ENCODE data around the gene ZBTB37.

The ZBTB37 gene

GRCh38 chr1:173884701-173885100 lies 16.5 kb downstream of the ZBTB37 start:
- H3K79me2 ChIP-seq (ENCODE audit: insufficient read depth, low read depth) = no peaks in the 10 kb centered on the region
- H3K9ac ChIP-seq = no peak overlapping the region
- H2AFZ ChIP-seq (ENCODE audit: low read depth) = no peak overlapping the region
- H3K4me1 ChIP-seq (ENCODE audit: low read depth, poor library complexity, severe bottlenecking) = no peaks in the 10 kb centered on the region
- no peaks in the 10 kb centered on the region for H3K36me3 ChIP-seq (ENCODE audit: insufficient read depth)
- H3K27ac ChIP-seq = no peak overlapping the region
- no peaks in the 10 kb centered on the region for H3K27me3 ChIP-seq (ENCODE audit: insufficient read depth, low read depth)
- no peaks in the 10 kb centered on the region for H4K20me1 ChIP-seq (ENCODE audit: insufficient read depth)
- no peak overlapping the region for H3K4me2 ChIP-seq
- no peak overlapping the region for H3K4me3 ChIP-seq (IDR thresholded peaks at IDR 0.05; ENCODE audit: insufficient read depth, low read depth, low read length)
- no peak for TF ChIP-seq CTCF (conservative IDR thresholded peaks at IDR 0.05; ENCODE audit: low read depth, low read length)

DNA sequence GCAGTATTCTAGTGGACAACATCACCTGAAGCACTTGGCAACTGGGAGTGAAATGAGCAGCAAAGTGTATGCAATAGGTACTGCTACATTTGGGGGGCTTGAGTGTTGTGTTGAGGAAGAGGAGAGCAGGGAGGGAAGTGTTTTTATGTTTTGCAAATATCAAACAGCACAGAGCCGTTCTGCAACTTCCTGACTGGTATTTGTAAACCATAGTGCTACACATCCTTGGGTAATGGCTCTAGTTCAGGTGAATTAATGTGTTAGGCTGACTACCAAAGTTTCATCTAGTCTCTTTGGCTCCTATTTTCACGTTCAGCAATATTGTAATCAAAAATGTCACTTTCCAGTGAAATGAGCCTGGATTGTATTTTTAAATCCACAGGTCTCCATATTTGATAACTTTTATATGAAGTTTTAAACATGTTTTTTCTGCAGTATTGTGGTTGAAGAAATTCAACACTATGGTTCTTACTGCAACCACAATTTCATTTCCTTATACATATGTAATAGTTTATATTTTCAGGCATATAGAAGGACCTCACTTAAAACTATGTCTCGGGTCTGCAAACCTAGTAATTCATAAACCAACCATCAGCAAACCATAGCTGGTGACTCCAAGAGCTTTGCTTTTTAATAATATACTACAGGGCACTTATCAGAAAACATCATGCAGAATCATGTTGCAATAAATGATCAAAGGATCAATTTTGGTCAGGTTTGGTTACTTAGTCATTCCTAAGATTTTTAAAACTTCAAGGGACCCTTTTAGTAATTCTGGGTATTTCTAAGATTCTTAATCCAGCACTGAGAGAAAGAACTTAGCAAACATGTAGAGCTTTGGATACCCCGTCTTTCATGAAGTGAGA lies 18.8 kb downstream of the ZBTB37 start:
- Histone ChIP-seq H2AFZ (ENCODE audit: low read depth) (no peak overlapping the region), H3K4me2 (no peak overlapping the region), H3K9ac (no peak overlapping the region), H4K20me1 (ENCODE audit: insufficient read depth) (no peaks in the 10 kb centered on the region), H3K27ac (no peak overlapping the region), H3K27me3 (ENCODE audit: insufficient read depth, low read depth) (no peaks in the 10 kb centered on the region), H3K4me3 (IDR thresholded peaks at IDR 0.05; ENCODE audit: insufficient read depth, low read depth, low read length) (no peak overlapping the region), H3K4me1 (ENCODE audit: low read depth, poor library complexity, severe bottlenecking) (no peaks in the 10 kb centered on the region), H3K36me3 (ENCODE audit: insufficient read depth) (no peaks in the 10 kb centered on the region), H3K79me2 (ENCODE audit: insufficient read depth, low read depth) (no peaks in the 10 kb centered on the region)
- TF ChIP-seq CTCF (conservative IDR thresholded peaks at IDR 0.05; ENCODE audit: low read depth, low read length) = no peak

- no peak for TF ChIP-seq CTCF (conservative IDR thresholded peaks at IDR 0.05; ENCODE audit: low read depth, low read length)
- Histone ChIP-seq H3K4me2 (no peak overlapping the region), H3K27ac (no peak overlapping the region), H3K4me1 (ENCODE audit: low read depth, poor library complexity, severe bottlenecking) (no peaks in the 10 kb centered on the region), H2AFZ (ENCODE audit: low read depth) (no peak overlapping the region), H3K27me3 (ENCODE audit: insufficient read depth, low read depth) (no peaks in the 10 kb centered on the region), H3K4me3 (IDR thresholded peaks at IDR 0.05; ENCODE audit: insufficient read depth, low read depth, low read length) (no peak overlapping the region), H3K79me2 (ENCODE audit: insufficient read depth, low read depth) (no peaks in the 10 kb centered on the region), H3K9ac (no peak overlapping the region), H4K20me1 (ENCODE audit: insufficient read depth) (no peaks in the 10 kb centered on the region), H3K36me3 (ENCODE audit: insufficient read depth) (no peaks in the 10 kb centered on the region)
Measured at GRCh38 chr1:173887627-173888026, 19.4 kb downstream of the ZBTB37 start.

DNA sequence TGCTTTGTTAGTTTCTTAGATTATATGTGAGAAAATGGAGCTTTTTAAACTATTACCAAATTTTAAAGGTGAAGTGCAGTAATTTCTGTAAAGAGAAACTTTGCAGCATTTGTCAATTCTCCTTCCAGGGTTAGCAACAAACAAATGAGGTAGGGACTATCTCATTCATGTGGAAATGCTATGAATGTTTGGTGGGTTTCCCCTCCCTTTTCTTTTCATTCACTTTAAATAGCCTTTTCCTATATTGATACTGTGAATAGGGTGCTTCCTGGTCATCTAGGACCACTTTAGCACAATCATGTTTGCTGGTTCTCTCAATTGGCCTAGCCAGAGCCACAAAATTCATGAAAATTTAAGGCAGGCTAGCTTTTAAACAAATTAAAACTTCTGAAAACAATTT lies 20.6 kb downstream of the ZBTB37 start:
- H3K27me3 ChIP-seq (ENCODE audit: insufficient read depth, low read depth) = no peaks in the 10 kb centered on the region
- H3K27ac ChIP-seq = no peak overlapping the region
- TF ChIP-seq CTCF (conservative IDR thresholded peaks at IDR 0.05; ENCODE audit: low read depth, low read length) = no peak
- H3K79me2 ChIP-seq (ENCODE audit: insufficient read depth, low read depth) = no peaks in the 10 kb centered on the region
- no peak overlapping the region for H3K9ac ChIP-seq
- no peak overlapping the region for H3K4me3 ChIP-seq (IDR thresholded peaks at IDR 0.05; ENCODE audit: insufficient read depth, low read depth, low read length)
- no peaks in the 10 kb centered on the region for H3K36me3 ChIP-seq (ENCODE audit: insufficient read depth)
- no peak overlapping the region for H3K4me2 ChIP-seq
- no peaks in the 10 kb centered on the region for H3K4me1 ChIP-seq (ENCODE audit: low read depth, poor library complexity, severe bottlenecking)
- H4K20me1 ChIP-seq (ENCODE audit: insufficient read depth) = no peaks in the 10 kb centered on the region
- H2AFZ ChIP-seq (ENCODE audit: low read depth) = no peak overlapping the region

Data from KMS-11 (cell line).